A204.1 (cell line): ENCODE data around the gene C16orf86.
"Not testable (repeated sequence)": the region's sequence is repeated elsewhere in the genome, so short reads cannot be mapped to it uniquely, and the experiment has no call there.

Experiments used
- FAIRE-seq: peaks from 2 replicates; lab custom pipeline; 2012; peaks lifted over from hg19 to GRCh38; lab: Jason Lieb, UNC

C16orf86 gene

GRCh38 chr16:67667453-67667816 lies 821 bp downstream of the C16orf86 start:
- FAIRE-seq = no peak

GRCh38 chr16:67667817-67668494 lies 1.3 kb downstream of the C16orf86 start:
- FAIRE-seq = no peak

- FAIRE-seq = no peak
Measured at GRCh38 chr16:67668495-67669157, 2.0 kb downstream of the C16orf86 start.

- no peak for FAIRE-seq
Measured at GRCh38 chr16:67669499-67670101, 3.0 kb downstream of the C16orf86 start.

- no peak for FAIRE-seq
Measured at GRCh38 chr16:67672306-67672705, 5.7 kb downstream of the C16orf86 start.

GRCh38 chr16:67672739-67673662 lies 6.4 kb downstream of the C16orf86 start:
- no peak for FAIRE-seq

GRCh38 chr16:67673712-67674580 lies 7.3 kb downstream of the C16orf86 start:
- FAIRE-seq = no peak

GRCh38 chr16:67674851-67675578 lies 8.4 kb downstream of the C16orf86 start:
- FAIRE-seq = no peak

GRCh38 chr16:67675579-67675935 lies 8.9 kb downstream of the C16orf86 start:
- FAIRE-seq = no peak

GRCh38 chr16:67675999-67676398 lies 9.4 kb downstream of the C16orf86 start:
- FAIRE-seq = no peak

- FAIRE-seq = no peak
Measured at GRCh38 chr16:67676516-67676915, 9.9 kb downstream of the C16orf86 start.

- FAIRE-seq = no peak
Measured at GRCh38 chr16:67676939-67677338, 10.3 kb downstream of the C16orf86 start.

GRCh38 chr16:67677712-67678111 lies 11.1 kb downstream of the C16orf86 start:
- FAIRE-seq = no peak

- FAIRE-seq = no peak
Measured at GRCh38 chr16:67678354-67679023, 11.9 kb downstream of the C16orf86 start.

- no peak for FAIRE-seq
Measured at GRCh38 chr16:67679935-67680897, 13.6 kb downstream of the C16orf86 start.

- FAIRE-seq = no peak
Measured at GRCh38 chr16:67683767-67684166, 17.2 kb downstream of the C16orf86 start.

GRCh38 chr16:67685388-67686112 lies 18.9 kb downstream of the C16orf86 start:
- FAIRE-seq = no peak

- not testable (repeated sequence) for FAIRE-seq
Measured at GRCh38 chr16:67693517-67694285, 27.1 kb downstream of the C16orf86 start.
